GM10248 (cell line): ENCODE data around the gene TINAG.
A peak's percentile ranks its signal among the peaks of the same experiment; 100 is the strongest.

Experiments used
- CTCF ChIA-PET: fragments of 300-600 bp; sonication (Branson Sonifier 250); formaldehyde crosslinking; extraction: SDS; loops from one replicate; lab custom pipeline; 2021; ENCODE audit warnings: antibody characterized with exemption; lab: Yijun Ruan, JAX
- POLR2A ChIA-PET: fragments of 350-650 bp; sonication (Branson Sonifier 250); formaldehyde crosslinking; extraction: SDS; loops from one replicate; lab custom pipeline; 2020; ENCODE audit warnings: antibody characterized with exemption; lab: Yijun Ruan, JAX
- DNase-seq: peaks from one replicate; pipeline ENCODE4 v3.0.0; 2012; ENCODE audit errors: extremely low spot score
- TF ChIP-seq, protein P1 (sequence below): IDR thresholded peaks from 2 replicates; pipeline ENCODE4 v1.5.1; 2012; ENCODE audit warnings: mild to moderate bottlenecking, low read depth; ENCODE audit errors: extremely low read depth, missing control alignments, control extremely low read depth

Gene TINAG

DNA sequence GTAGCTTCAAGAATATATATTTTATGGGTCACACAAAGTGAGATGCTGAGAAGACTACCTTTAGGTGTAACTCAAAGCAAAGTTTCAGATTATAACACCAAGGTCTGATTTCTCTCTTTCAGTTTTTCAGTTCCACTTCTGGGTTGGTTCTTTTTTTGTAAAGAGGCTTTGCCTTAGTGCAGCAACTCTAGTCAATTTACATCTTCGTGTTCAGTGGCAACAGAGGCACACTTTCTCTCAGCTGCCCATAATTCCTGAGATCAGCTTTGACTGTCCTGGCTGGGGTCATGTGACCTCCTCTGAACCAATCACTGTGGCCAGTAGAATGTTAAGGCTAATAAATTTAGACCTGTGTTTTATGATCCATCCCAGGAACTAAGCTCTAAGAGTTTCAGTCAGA lies 120.2 kb downstream of the TINAG start:
- peak; percentile 35 for DNase-seq
- TF ChIP-seq, protein P1, sequence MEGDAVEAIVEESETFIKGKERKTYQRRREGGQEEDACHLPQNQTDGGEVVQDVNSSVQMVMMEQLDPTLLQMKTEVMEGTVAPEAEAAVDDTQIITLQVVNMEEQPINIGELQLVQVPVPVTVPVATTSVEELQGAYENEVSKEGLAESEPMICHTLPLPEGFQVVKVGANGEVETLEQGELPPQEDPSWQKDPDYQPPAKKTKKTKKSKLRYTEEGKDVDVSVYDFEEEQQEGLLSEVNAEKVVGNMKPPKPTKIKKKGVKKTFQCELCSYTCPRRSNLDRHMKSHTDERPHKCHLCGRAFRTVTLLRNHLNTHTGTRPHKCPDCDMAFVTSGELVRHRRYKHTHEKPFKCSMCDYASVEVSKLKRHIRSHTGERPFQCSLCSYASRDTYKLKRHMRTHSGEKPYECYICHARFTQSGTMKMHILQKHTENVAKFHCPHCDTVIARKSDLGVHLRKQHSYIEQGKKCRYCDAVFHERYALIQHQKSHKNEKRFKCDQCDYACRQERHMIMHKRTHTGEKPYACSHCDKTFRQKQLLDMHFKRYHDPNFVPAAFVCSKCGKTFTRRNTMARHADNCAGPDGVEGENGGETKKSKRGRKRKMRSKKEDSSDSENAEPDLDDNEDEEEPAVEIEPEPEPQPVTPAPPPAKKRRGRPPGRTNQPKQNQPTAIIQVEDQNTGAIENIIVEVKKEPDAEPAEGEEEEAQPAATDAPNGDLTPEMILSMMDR, result no peak
- CTCF ChIA-PET, result interaction anchor here (0.9 to 1.2 kb wide), 2 partner anchors 9 to 15 kb away, joined by 3 read pairs; no protein-coding TSS in a partner anchor
- POLR2A ChIA-PET, result no interaction called here

DNA sequence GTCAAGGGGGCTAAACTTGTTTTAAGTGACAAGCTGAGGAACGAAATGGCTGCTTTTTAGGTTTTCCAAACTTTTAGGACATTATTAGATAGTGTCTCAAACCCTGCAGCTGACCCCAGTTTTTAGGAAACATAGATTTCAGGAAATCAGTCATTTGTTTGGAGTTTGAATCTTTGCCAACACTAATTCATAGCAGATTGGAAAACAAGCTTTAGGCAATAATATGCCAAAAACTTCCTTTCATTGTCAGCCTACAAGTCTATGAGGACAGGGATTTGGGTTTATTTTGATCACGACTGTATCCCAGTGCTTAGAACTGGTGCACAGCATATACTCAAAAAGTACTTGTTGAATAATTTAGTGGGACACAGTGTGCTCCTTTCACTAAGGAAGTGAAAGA lies 123.2 kb downstream of the TINAG start:
- no peak for DNase-seq
- POLR2A ChIA-PET, result no interaction called here
- CTCF ChIA-PET, result no interaction called here
- TF ChIP-seq, protein P1, result no peak
